Left cardiac atrium (tissue), 4 donors: ENCODE measurements around the gene NANP. TPM values are rescaled to one million over a fixed set of nuclear protein-coding genes. Genes with fewer than 3 reads are reported as not detected.
"Not testable (repeated sequence)": the region's sequence is repeated elsewhere in the genome, so short reads cannot be mapped to it uniquely, and the experiment has no call there.

Experiments
- ATAC-seq, 2 donors: fragments of 200-7000 bp; cut with Tn5 transposase; one replicate each; pipeline ENCODE4 v1.9.1; 2020; ENCODE audit warnings: mild to moderate bottlenecking in 2 of 2, moderate library complexity in 2 of 2
- DNase-seq: peaks from one replicate; pipeline ENCODE4 v3.0.0-alpha.2; 2020
- intact Hi-C, 2 donors: fragments of 100-400 bp; cut with DNase I; formaldehyde crosslinking; loops; one replicate each; pipeline versions ENCODE4 v1.14.1 to v1.15.1; 2022 to 2023
- total RNA-seq, 2 donors: library from RNA; stranded (reverse); fragmentation: NEBNext Ultra II Directional; extraction: Animal tissue kit (Norgen Biotek cat#: 25700); gene quantifications; one replicate each; pipeline ENCODE4 v1.2.1, GENCODE V29; 2021
- donor health status: DM: no; HTN: yes; CAD: no.
- donor health status: DM: no; HTN: yes; CAD: no; lungs with severe emphysema.
- donor health status: DM: yes; HTN: yes; CAD: no.
- donor health status: Dilated cardiomyopathy.

NANP gene
- total RNA-seq, 2 donors from 2014 or later: 4.4 to 6.7 TPM

DNA sequence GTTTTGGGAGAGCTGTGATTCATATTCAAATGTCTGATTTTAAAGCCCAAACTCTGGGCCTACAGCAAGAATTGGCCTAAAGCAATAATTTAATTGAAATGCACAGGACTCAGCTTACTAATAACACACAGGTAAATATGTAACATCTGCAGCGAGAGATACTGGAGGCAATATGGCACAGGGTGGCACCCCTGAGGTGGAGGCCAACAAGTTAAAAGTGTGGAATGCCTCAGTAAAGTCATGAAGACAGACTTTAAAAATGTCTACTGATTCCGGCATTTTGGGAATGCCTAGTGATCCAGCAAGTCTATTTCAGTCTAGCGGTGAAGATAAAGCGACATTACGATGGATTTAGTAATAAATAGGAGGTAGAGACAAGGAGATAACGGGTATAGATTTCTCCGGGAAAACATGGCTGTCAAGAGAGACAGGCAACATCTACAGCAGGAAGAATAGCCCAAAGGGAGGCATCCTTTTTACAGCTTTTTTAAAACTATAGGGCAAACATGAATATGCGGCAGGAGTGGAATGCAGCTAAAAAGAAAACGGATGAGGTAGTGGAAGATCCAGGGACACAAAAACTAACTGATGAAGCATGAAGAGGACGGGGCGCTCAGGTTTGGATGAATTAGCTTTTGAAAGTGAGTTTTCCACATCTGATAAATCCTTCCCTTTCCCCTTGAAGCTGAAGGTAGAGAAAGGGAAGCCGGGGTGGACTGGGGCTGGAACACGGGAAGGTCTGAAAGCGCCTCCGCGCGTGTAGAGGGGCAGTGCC lies 1.2 kb downstream of the NANP start:
- ATAC-seq: no peak
- intact Hi-C loops: loop anchor here in 1 of 2 donors (10.0 kb wide), 1 partner anchor 72 kb away; the partner anchor contains the start of gene ZNF337

DNA sequence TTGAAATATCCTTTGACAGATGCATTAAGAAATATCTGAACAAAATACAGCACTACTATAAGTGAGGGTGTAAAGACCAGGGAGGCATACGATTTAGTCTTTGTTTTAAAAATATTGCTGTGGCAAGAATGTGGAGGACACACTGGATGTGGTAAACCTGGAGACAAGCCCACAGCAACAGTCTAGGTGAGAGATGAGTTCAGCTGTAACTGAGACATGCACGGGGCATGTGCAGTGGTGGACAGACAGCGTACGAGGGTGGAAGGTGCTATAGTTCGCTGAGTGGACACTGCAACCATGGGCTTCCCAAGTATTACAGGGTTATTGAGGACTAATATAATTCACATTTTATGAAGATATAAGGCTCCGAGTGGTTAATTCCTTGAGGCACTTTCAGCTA lies 1.8 kb downstream of the NANP start:
- no peak for DNase-seq
- ATAC-seq: no peak
- intact Hi-C loops: loop anchor here in 1 of 2 donors (10.0 kb wide), 1 partner anchor 73 kb away; the partner anchor contains the start of gene ZNF337

More for the DNA sequence above, 1.2 kb downstream of the NANP start:
- DNase-seq: no peak

DNA sequence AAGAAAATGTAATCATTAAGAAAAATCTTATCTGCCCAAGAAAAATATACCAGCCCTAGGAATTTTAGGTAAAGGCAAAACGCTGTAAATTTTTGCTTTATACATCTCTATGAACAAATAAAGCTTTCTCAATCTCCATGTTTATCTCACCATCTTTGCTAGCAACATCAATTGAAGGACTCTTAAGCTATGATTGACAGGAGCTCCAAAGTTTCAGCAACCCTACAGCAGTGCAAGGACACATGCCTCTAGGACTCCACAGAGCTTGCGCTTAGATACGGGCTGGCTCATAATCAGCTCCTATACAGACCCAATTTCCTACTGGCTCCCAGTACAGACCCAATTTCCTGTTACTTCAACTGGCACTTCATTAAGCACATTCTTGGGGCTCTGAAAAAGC lies 4.3 kb downstream of the NANP start:
- no peak for ATAC-seq
- no peak for DNase-seq
- intact Hi-C loops: no loop called here

DNA sequence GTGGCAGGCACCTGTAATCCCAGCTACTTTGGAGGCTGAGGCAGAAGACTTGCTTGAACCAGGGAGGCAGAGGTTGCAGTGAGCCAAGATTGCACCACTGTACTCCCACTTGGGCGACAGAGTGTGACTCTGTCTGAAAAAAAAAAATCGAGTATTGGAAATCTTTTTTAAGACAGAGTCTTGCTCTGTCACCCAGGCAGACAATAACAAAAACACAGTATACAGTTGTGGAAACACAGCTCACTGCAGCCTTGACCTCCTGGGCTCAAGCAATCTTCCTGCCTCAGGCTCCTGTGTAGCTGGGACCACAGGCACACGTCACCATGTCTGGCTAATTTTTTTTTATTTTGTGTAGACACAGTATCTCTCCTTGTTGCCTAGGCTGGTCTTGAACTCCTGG lies 15.0 kb downstream of the NANP start:
- no peak for ATAC-seq
- intact Hi-C loops: no loop called here
- DNase-seq: no peak

DNA sequence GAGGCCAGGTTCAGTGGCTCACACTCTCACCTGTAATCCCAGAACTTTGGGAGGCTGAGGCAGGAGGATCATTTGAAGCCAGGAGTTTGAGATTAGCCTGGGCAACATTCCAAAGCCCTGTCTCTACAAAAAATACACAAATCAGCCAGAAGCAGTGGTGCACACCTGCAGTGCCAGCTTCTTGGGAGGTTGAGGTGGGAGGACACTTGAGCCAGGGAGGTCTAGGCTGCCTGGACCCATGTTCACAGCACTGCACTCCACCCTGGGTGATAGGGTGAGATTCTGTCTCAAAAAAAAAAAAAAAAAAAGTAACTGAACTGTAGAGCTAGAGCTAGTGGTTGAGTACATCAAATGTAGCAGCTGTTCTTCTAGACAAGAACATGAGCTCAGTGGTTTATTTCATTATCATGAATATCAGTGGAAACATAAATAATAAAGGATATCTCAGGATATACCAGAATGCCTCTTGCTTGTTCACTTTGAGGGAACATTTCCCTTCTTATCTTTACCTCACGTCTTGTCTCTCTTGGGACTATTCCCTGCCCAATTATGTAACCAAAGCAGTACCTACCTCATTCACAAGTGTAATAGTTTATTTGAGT lies 17.6 kb downstream of the NANP start:
- DNase-seq (no peak), ATAC-seq (no peak)
- intact Hi-C loops: no loop called here

DNA sequence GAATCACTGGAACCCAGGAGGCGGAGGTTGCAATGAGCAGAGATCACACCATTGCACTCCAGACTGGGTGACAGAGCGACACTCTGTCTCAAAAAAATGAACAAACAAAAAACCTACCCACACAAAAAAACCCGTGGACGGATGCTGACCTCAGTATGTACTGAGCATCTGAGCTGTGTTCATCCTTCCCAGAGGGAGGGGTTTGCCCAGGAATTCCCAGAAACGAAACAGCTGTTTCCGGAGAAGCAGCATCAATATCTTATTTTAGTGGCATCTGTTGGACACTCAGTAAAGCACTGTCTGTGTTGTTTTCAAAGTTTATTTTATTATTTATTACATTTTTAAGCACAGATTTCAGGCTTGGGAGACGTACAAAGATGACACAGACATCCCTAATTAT lies 18.7 kb downstream of the NANP start:
- ATAC-seq (no peak), DNase-seq (no peak)
- intact Hi-C loops: no loop called here

DNA sequence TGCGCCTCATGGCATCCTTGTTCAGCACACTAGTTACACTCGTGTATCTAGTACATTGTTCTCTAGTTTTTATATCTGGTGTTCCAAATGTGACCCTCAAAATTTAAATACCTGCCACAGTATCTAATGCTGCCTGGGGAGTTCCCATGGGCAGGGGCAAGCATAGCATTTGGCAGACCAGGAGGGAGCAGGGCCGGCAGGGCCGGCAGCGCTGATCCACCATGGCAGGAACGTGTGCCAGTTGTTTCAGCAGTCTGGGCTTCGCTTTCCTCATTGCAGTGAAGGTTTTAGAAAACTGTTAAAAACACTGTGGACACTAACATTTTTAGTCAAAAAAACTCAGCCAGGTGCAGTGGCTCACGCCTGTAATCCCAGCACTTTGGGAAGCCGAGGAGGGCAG lies 19.2 kb downstream of the NANP start:
- no peak for ATAC-seq
- intact Hi-C loops: no loop called here
- no peak for DNase-seq

DNA sequence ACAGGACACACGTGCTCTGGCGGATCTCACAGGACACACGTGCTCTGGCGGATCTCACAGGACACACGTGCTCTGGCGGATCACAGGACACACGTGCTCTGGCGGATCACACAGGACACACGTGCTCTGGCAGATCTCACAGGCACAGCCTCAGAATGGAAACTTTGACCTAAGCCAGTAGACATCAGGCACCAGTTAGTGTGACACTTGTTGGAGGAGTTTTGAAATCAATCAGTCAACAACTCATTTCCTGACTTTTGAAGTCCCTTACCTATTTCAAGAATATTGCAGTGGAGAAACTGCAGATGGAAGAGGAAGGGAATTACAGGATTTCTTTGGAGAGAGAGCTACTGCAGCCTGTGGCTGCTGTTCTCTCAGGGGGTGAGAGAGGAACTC lies 20.9 kb downstream of the NANP start:
- intact Hi-C loops, ATAC-seq: not testable (repeated sequence)

DNA sequence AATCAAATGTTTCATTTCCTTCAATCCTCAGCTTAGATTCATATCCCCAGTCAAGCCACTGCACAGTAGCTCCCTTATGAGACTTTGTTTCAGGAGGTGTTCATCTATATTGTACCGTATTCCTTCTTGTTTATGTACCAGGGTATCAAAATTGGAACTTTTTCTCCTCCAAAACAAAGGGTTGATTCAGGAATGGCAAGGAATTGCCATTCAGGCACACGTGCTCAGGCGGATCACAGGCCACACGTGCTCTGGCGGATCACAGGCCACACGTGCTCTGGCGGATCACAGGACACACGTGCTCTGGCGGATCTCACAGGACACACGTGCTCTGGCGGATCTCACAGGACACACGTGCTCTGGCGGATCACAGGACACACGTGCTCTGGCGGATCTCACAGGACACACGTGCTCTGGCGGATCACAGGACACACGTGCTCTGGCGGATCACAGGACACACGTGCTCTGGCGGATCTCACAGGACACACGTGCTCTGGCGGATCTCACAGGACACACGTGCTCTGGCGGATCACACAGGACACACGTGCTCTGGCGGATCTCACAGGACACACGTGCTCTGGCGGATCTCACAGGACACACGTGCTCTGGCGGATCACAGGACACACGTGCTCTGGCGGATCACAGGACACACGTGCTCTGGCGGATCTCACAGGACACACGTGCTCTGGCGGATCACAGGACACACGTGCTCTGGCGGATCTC lies 21.5 kb downstream of the NANP start:
- DNase-seq, ATAC-seq, intact Hi-C loops: not testable (repeated sequence)

More for the DNA sequence above, 20.9 kb downstream of the NANP start:
- DNase-seq: not testable (repeated sequence)

DNA sequence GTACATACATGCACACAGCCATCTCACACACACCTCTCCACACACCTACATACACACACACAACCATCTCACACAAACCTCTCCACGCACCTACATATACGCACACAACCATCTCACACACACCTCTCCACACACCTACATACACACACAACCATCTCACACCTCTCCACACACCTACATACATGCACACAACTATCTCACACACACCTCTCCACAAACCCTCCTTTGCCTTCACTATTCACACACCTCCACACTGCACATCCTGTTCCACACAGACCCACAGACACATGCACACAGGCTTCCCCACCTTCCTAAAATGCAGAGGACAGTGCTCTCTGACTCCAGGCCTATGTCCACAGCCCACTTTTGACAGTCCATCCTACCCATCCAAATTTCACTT lies 22.2 kb downstream of the NANP start:
- DNase-seq (no peak), ATAC-seq (no peak)
- intact Hi-C loops: no loop called here

DNA sequence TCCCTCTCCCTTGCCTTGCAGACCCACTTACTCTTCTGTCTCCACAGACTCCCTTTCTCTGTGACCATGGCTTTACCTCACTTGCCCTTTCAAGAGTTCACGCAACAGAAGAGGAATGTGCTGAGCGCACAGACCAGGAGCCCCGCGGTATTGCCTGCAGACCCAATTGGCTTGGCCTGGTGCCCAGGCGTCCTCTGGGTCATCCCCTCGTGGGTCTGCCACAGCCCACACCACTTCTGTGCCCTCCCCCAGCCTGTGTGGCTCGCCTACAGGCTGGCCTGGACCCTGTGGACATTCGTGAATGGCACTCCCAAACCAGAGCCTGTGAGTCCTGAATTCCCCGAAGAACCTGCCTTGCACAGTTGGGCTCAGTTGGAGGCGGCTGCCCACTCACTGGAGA lies 23.2 kb downstream of the NANP start:
- peak in 1 of 2 donors; percentile 59 for ATAC-seq
- intact Hi-C loops: no loop called here

DNA sequence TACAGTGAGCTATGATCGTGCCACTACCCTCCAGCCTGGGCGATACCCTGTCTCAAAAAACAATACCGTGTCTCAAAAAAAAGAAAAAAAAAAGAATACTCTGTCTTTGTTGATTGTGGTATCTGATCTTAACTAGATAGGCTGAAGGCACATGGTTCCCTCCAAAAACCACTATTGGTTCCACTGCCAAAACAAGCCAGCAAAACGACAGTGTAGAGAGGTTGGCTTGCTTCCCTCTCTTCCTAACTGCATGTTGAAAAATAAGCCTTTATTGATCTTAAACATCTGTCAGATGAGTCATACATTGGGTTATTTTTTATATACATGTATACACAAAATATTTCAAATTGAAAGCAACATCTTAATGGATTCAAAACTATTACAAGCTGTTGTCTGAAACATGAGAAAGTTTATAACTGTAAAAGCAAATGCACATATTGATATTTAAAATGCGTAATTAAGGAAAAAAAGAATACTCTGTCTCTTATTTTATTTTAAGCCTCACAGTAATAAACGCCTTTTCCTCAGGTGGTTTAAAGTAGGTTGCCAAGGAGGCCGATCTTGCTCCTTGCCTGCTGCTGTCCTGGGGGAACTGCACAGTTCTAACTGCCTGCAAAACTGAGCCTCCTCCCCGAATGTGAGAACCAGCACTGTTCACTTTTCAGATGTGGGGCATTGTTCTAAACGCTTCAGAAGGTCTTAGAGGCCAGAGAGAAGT lies 31.5 kb downstream of the NANP start:
- intact Hi-C loops: no loop called here
- ATAC-seq (no peak), DNase-seq (no peak)

More for the DNA sequence above, 23.2 kb downstream of the NANP start:
- no peak for DNase-seq

DNA sequence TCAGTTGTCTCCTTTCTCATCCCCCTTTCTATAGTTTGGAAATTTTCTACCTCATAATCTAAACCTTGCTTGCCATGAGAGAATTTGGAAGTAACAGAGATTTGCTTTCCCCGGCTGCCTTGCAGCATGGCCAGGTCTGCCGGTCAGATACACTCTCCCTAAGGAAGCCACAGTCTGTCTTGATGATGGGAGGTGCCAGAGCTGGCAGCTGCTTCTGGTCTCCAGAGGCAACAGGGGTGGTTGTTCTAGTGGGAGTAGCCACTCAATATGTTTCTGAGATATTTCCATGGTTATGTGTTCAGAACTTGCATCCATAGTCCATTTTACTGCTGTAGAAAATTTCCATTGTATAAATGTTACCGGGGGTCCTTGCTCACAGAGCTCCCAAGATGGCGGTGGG lies 33.0 kb downstream of the NANP start:
- peak in 1 of 2 donors; percentile 46 for ATAC-seq
- intact Hi-C loops, DNase-seq: not testable (repeated sequence)

DNA sequence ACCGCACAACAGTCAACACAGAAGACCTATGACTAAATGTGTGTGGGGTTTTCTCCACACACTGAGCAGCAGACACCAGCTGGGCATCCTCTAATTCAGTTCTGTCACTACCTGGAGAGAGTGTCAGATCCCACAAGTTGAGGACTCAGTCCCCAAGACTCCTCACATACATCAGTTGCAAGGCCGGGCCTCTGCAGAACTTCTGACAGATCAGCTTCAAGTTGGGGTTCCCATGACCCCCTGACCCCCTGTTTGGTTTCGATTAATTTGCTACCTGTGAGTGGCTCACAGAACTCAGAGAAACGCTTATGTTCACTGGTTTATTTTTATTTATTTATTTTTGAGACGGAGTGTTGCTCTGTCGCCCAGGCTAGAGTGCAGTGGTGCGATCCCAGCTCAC lies 35.3 kb downstream of the NANP start:
- DNase-seq: no peak
- ATAC-seq: no peak
- intact Hi-C loops: no loop called here

DNA sequence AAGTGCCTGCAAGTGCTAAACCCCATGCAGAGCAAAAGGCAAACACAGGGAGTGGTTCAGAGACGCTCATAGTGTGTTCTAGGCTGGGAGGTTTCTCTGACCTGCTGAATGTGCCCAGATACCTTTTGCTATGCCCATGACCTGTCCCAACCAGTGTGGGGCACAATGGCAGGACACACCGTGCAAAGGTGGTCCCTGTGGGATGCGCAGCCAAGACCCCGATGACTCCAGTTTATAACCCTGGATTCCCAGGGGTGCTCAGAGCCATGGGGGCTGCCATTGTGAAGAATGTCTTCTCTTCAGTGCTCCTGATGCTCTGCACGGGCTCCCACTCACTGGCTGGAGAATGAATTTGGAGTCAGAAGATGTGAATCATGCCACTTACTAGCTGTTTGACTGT lies 36.3 kb downstream of the NANP start:
- no peak for ATAC-seq
- intact Hi-C loops: no loop called here
- DNase-seq: no peak

DNA sequence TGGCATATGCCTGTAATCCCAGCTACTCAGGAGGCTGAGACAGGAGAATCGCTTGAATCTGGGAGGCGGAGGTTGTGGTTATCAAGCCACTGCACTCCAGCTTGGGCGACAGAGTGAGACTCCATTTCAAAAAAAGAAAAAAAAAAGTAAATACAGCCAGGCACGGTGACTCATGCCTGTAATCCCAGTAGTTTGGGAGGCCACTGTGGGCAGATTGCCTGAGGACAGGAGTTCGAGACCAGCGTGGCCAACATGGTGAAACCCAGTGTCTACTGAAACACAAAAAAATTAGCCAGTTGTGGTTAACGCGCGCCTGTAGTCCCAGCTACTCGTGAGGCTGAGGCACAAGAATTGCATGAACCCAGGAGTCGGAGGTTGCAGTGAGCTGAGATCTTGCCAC lies 36.9 kb downstream of the NANP start:
- intact Hi-C loops: no loop called here
- ATAC-seq (no peak), DNase-seq (no peak)

DNA sequence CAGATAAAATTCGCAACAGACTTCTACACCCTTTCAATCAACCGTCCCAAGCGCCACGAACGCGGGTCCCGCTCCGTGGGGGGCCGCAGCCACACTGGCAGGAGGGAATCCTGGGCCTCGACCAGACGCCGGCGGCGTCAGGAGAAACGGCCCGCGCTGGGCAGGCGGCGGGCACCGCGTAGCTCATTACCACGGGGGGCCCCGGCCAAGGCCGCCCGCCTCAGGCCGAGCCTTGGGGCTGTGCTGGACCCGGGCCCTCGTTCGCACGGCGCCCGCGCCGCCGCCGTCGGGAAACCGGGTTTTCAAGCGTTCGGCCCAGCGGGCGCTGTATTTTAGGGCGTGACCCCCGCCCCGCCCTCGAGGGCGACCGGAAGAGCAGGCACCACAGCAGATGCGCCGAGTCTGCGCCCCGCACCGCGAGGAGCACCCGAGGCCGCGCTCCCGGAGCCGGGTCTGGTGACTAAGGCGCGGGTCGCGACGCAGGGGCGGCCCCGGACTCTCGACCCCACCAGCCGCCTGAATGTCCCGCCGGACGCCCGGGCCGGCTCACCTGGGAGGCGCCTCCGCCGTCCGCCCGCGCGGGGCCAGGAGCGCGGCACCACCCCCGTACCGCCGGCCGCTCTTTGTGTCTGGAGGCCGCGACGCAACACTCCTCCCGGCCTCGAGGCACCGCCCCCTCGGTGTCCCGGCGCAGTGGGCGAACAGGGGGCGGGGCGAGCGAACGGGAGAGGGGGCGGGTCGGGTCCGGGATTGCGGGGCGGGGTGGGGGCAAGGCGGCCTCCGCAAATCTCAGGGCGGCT lies 38.7 kb downstream of the NANP start, which contains the start of gene NINL:
NINL (minus strand) TSS at position 627 of the 800 bp plus-strand sequence. CDS start 58,944 bp downstream, outside the sequence.
- intact Hi-C loops: no loop called here
- ATAC-seq (peak; percentile 93 to 96), DNase-seq (peak; percentile 68)

DNA sequence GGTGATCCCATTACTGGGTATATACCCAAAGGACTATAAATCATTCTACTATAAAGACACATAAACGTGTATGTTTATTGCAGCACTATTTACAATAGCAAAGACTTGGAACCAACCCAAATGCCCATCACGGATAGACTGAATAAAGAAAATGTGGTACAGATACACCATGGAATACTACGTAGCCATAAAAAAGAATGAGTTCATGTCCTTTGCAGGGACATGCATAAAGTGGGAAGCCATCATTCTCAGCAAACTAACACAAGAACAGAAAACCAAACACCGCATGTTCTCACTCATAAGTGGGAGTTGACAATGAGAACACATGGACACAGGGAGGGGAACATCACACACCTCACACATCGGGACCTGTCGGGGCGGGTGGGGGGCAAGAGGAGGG lies 40.2 kb downstream of the NANP start:
- intact Hi-C loops: not testable (repeated sequence)

More for the DNA sequence above, 40.2 kb downstream of the NANP start:
- not testable (repeated sequence) for ATAC-seq, DNase-seq
